T follicular helper cell (primary cell): Measurements from ENCODE around the gene FYTTD1.

Source experiments
- DNase-seq: peaks from one replicate; pipeline ENCODE4 v3.0.0-alpha.2; 2020; ENCODE audit warnings: low read depth

The FYTTD1 gene

GRCh38 chr3:197836244-197836643 is 86.6 kb downstream of the FYTTD1 start:
- no peak for DNase-seq
